SK-MEL-5 (cell line): ENCODE data around the gene FOXQ1. TPM values are rescaled to one million over a fixed set of nuclear protein-coding genes. Genes with fewer than 3 reads are reported as not detected.

Experiments used
- DNase-seq: peaks from one replicate; pipeline ENCODE4 v3.0.0-alpha.2; 2016; ENCODE audit warnings: low read depth, low spot score
- in situ Hi-C: cut with HindIII; loops from 2 replicates; pipeline ENCODE4 v1.10.0; 2016; ENCODE audit warnings: low sequenced_read_pairs, high pct_unique_total_duplicates, low pct_unique_long_range_greater_than_20kb
- total RNA-seq: library from RNA; depleted of rRNA; stranded (reverse); fragments of >200 nt; shearing (Covaris generic); gene quantifications from 2 replicates; pipeline ENCODE4 v1.2.3, GENCODE V29; 2014

The FOXQ1 gene
- total RNA-seq, 1 experiment from 2014 or later: not detected

DNA sequence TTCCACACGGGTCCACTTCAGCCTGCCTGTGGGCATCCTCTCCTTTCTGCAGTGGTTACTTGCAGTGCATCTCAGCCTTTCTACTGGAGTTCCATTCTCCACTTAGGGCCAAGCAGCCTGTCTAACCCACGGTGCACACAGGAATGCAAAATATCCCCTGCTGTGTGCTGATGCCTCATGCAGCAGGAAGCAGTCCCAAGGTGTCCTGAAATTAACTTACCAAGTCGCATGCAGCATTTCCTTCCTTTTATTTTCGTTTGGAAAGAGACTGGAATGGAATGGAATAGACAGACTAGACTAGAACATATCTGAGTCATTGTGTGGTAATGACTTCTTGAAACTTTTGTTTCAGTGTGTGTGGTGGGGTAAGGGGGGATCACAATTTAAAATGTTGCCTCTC, 25.9 kb upstream of the FOXQ1 start:
- DNase-seq: no peak
- in situ Hi-C loops: no loop called here

DNA sequence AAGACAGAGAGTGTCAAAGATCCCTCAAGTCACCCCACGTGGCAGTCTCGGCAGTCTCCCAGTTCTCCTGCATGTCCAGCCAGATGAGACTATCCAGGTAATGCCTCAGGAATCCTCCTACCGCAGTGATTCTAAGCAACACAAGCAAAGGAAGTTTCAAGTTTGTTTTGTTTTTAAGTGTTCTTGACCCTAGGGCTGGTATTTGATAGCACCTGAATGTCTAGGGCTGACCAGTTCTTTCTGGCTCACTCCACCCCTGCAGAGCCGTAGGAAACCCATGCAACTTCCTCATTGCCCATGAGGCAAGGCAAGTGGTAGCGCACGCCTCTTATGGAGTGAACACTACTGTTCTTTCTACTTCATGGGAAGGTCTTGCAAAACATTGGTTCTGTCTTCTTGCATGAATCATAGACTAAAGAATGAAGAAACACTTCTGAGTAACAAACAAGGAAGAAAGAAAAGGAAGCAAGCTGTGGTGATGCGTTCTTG, 24.8 kb upstream of the FOXQ1 start:
- DNase-seq: no peak
- in situ Hi-C loops: no loop called here

DNA sequence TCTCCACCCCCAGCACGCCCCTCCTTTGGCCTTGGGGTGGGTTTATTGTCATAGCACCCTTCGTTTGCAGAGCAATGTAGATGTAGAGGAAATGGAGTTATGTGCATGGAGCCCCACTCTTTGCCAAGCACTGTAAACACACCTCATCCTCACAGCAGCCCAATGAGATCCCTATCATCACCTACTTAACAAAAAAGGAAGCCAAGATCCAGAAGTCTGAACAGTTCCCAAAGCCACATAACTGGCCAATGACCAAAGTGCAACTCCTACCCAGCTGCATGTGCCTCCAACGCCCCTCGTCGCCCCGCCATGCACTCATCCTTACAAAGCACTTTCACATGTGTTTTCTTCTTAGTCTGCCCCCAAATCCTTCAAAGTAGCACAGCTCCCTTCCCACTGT, 21.8 kb upstream of the FOXQ1 start:
- in situ Hi-C loops: no loop called here
- DNase-seq: no peak

DNA sequence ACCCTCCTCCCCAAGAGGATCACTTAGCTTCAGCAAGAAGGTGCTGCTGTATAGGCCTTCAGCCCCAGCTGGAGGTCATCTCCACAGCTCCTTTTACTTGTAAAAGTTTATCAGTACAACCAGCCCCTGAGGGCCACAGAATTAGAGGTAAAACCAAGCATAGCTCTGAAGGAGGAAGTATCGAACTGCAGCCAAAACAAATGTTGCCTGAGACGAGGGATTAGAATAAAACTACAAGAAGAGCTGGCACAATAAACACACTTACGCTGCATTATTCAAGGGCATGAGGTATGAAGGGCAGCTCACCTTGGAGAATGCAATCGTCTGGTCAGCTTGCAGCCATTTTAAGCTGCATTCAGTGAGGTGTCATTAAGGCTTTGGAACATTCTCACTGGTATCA, 21.1 kb upstream of the FOXQ1 start:
- in situ Hi-C loops: no loop called here
- DNase-seq: no peak

DNA sequence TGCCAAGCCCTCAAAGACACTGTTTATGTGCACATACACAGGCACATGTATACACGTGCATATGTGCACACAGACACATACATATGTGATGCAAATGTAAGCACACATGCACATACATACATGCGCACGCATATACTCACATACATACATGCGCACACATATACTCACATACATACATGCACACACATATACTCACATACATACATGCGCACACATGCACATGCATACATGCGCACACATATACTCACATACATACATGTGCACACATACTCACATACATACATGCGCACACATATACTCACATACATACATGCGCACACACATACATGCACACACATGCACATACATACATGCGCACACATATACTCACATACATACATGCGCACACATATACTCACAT, 20.5 kb upstream of the FOXQ1 start:
- in situ Hi-C loops: no loop called here
- DNase-seq: no peak

DNA sequence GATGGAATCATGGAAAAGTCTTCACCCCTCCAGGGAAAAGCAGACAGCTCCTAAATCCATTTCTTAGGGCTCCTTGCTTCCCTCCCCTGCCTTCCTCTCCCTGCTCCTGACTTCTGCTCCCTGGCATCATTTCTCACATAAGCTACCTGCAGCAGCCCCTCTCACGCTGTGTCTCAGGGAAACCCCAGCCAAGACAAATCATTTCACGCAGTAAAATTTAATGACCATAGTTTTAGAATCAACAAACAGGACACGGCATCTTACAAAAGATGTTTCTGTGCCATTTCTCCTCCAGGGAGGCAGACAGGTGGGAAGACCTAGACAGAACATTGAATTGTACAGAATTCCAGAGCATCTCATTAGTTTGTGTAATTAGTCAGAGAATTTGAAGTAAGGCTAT, 16.5 kb upstream of the FOXQ1 start:
- no peak for DNase-seq
- in situ Hi-C loops: no loop called here

DNA sequence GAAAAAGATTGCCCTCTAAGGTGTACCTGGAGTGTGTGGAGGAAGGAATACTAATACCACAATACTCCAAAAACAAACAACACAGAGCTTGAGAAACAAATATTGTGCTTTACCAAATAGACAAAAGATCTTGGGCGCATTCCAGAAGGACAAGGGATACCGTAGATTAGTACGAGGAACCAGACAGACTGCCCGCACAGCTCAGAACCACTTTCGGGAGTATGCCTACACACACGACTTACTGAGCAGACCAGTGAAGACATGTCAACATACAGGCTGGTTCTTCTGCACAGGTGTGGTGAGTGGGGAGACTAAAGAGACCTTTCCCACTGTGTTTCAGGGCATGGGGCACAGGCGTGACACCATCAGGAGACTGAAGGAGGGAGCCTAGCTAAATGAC, 15.8 kb upstream of the FOXQ1 start:
- in situ Hi-C loops: no loop called here
- DNase-seq: no peak

DNA sequence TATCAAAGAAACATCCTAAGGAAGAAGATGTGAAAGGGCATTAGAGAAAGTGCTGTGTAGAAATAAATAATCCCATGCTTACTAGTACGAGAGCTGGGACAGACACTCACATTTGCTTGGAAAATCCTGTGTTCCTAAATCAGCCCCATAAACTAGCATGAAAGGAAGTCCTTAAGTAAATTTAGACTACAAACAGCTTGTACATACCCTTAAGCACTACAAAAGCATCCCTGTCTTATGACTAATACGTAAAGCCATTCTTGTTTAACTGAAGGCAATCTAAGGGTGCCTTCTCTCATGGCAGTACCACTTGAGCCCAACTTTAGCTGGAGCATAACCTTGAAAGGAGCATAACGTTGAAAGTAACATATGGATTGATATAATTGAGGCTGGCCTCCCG, 15.4 kb upstream of the FOXQ1 start:
- in situ Hi-C loops: no loop called here
- no peak for DNase-seq

DNA sequence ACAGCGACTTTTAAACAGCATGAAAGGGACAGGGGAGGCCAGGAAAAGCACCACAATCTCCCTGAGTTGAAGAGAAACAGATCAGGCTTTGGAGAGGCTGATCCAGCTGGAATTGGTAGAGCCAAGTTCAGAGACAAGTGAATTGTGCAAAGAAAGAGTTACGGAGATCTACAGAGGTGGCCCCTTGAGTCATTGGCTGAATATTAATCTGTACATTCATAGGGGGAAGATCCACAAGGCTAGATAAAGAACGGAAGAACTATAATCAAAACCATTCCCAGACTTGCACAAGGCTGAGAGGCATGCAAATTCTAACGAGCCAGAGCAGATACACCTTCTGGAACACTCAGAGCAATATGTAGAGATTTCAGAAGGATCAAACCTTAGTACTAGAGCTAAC, 14.2 kb upstream of the FOXQ1 start:
- no peak for DNase-seq
- in situ Hi-C loops: no loop called here

DNA sequence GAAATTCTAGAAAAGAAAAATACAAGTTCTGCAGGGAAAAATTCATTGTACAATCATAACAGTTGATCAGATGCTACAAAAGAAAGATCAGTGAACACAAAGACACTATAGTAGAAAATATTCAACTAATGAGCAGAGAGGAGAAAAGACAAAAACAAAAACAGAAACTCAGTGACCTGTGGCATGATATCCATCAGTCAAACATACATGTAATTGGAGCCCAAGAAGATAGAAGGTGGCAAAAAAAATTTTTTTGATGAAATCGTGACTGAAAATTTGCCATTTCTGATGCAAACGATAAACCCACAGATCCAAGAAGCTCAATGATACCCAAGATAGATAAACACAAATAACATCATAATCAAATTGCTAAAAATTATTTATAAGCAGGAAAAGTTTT, 13.1 kb upstream of the FOXQ1 start:
- in situ Hi-C loops: no loop called here

DNA sequence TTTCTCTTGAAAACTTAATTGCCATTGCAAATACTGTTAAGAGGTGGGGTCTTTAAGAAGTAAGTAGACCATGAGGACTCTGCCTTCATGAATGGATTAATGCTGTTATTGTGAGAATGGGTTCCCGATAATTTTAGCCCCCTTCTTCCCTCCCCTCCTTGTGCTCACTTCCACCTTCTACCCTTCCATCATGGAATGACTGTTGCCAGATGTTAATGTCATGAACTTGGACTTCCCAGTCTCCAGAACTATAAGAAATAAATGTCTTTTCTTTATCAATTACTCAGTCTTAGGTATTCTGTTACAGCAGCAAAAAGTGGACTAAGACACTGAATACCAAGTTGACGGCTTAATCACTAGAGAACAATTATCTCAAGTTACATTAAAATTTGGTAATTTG, 5.8 kb upstream of the FOXQ1 start:
- in situ Hi-C loops: no loop called here

More for the DNA sequence above, 13.1 kb upstream of the FOXQ1 start:
- no peak for DNase-seq

DNA sequence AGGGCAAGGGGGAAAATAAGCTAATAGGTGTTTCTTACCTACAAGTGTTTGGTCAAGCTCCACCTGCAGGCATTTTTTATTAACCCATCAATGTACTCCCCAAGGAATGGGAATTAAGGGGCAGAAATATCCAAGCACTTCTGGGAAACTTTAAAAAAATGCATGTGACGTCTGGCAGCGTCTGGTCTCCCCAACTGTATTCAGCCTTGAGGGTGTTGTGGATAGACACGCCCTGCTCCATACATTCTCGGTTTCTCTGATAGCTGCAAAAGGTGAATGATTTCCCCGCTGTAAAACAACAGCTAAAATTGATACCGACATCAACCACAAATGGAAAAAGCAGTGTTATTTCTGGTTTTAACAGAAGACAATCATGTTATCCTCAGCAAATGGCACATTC, 2.5 kb upstream of the FOXQ1 start:
- no peak for DNase-seq
- in situ Hi-C loops: no loop called here

More for the DNA sequence above, 5.8 kb upstream of the FOXQ1 start:
- DNase-seq: no peak

DNA sequence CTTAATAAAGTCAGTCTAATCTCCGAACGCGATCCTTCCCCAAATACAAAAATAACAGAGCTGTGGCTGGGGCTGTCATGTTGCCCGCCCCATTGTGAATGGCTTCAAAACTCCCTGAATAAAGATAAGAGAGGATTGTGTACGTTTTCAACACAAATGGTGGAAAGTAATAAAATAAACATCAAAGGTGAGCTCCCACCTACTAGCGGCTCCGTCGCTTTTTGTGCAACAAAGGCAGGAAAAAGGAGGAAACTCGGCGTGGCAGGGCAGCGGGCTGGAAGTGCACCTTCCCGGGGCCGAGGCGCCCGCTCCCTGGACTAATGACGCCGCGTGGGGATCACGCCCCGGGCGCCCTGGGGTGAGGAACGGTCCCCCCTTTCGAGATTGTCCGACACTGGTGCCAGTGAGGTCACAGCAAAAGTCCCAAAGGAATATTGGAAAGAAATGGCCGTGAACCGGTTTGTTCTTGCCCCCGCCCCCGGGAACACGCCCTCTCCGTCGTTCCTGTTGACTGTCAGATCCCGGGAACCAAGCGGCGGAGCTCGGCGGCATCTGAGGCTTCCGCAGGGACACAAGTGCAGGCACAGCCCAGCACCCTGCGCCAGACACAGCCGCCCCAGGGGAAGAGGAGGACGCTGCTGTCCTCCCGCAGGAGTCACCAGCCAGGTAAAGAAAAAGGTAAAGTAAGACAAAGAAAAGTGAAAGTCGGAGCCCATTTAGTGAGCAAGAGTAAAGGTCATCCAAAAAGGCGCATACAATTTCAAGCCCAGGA, 1.1 kb upstream of the FOXQ1 start:
- DNase-seq: no peak
- in situ Hi-C loops: no loop called here

DNA sequence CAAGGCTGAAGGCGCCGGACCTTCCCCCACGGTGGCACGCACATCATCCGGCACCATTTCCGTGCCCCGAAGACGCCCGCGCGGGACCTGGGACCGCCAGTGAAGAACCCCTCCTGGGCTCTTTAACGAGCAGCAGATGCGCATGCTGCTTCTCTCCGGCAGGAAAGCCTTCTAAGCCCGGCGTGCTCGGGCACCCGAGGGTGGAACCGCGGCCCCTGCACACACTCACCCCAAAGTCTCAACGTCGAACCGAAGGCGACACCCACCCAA, 240 bp downstream of the FOXQ1 start:
- in situ Hi-C loops: no loop called here
- no peak for DNase-seq

DNA sequence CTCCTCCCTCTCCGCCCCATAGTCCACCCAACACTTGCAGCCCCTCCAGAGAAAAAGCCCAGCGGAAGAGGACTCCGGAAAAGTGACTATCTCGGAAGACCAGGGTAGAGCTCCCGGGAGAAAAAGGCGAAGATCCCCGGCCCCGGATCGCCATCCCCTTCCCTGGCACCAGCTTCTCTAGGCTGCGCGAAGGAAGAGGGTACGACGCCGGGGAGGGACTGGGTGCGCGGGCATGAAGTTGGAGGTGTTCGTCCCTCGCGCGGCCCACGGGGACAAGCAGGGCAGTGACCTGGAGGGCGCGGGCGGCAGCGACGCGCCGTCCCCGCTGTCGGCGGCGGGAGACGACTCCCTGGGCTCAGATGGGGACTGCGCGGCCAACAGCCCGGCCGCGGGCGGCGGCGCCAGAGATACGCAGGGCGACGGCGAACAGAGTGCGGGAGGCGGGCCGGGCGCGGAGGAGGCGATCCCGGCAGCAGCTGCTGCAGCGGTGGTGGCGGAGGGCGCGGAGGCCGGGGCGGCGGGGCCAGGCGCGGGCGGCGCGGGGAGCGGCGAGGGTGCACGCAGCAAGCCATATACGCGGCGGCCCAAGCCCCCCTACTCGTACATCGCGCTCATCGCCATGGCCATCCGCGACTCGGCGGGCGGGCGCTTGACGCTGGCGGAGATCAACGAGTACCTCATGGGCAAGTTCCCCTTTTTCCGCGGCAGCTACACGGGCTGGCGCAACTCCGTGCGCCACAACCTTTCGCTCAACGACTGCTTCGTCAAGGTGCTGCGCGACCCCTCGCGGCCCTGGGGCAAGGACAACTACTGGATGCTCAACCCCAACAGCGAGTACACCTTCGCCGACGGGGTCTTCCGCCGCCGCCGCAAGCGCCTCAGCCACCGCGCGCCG, 822 bp downstream of the FOXQ1 start:
- DNase-seq: no peak
- in situ Hi-C loops: no loop called here

DNA sequence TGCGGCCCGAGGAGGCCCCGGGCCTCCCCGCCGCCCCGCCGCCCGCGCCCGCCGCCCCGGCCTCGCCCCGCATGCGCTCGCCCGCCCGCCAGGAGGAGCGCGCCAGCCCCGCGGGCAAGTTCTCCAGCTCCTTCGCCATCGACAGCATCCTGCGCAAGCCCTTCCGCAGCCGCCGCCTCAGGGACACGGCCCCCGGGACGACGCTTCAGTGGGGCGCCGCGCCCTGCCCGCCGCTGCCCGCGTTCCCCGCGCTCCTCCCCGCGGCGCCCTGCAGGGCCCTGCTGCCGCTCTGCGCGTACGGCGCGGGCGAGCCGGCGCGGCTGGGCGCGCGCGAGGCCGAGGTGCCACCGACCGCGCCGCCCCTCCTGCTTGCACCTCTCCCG, 1.5 kb downstream of the FOXQ1 start:
- in situ Hi-C loops: no loop called here

DNA sequence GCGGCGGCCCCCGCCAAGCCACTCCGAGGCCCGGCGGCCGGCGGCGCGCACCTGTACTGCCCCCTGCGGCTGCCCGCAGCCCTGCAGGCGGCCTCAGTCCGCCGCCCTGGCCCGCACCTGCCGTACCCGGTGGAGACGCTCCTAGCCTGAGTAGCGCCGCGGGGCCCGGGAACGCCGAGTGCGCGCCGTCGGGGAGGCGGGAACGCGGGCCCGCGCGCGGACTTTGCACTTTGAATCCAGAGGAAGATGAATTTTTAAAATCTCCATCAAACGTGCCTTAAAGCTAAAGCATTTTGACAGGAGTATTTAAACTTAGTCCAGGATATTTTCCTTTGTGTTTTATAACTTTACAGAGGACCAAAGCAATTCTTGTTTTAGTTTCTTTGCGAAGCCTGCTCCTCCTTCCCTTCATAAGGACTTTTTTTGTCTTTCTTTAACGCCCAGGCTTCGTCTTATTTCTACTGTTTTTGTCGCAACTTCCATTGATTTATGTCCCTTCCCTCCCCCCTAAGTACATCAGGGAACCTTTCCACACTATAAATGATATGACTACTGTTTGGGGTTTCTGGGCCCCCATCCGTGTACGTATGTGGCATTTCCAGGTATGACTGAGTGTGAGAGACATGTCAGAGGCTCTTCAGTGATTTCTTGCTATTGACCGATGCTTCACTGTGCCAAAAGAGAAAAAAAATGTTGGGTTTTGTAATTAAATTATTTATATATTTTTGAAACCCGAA, 2.0 kb downstream of the FOXQ1 start:
- in situ Hi-C loops: no loop called here

More for the DNA sequence above, 1.5 kb downstream of the FOXQ1 start:
- no peak for DNase-seq

DNA sequence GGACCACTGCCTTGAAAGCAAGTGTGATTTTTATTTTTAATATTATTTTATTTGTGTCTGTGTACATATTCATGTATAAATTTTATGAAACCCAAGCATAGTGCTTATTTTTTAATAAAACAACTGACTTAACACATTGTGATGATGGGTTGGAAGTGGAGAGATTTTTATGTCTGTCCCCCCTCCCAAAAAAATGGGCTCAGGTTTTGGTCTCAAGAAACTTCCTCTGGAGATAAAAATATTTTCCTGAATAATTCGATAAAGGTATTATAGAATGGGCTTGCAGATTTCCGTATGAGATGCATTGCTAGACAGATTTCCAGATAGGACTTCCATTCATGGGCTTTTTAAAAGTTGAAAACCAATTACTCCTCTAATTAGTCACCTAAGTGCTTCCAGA, 2.7 kb downstream of the FOXQ1 start:
- in situ Hi-C loops: no loop called here
- DNase-seq: no peak

More for the DNA sequence above, 2.0 kb downstream of the FOXQ1 start:
- DNase-seq: peak; percentile 32
